HT1080 (cell line): ENCODE measurements around the gene SUMF1. TPM values are rescaled to one million over a fixed set of nuclear protein-coding genes. Genes with fewer than 3 reads are reported as not detected.

Experiments used
- total RNA-seq: library from RNA; depleted of rRNA; stranded (reverse); fragments of >200 nt; shearing (Covaris generic); gene quantifications from 2 replicates; pipeline ENCODE4 v1.2.3, GENCODE V29; 2014; rRNA removed

The SUMF1 gene
- total RNA-seq, 1 experiment from 2014 or later: 37.5 TPM

Other genes with a start within 250 kb of the SUMF1 start
- gene SETMAR, start 163.9 kb downstream of the SUMF1 start, total RNA-seq: 13.7 and 14.8 TPM in 2 replicates
- 16.7 and 19.3 TPM in 2 replicates for gene ITPR1, start 26.1 kb upstream of the SUMF1 start, total RNA-seq